ENCODE results near the gene MBP. TPM values are rescaled to one million over a fixed set of nuclear protein-coding genes. Genes with fewer than 3 reads are reported as not detected.

The MBP gene
- total RNA-seq, 4 donors from 2014 or later = 44.0 to 68.0 (median 60.2) TPM

- Histone ChIP-seq H3K9me3 (no peaks in the 10 kb centered on the region), H3K36me3 (no peaks in the 10 kb centered on the region), H3K27ac (peak overlapping the region in 1 of 3 donors; percentile 57), H3K4me3 (replicated peaks in 1 of 3) (no peak overlapping the region), H3K27me3 (no peaks in the 10 kb centered on the region), H3K4me1 (peaks cover 27 to 53% of the 10 kb centered on the region in 2 donors)
- intact Hi-C loops (cut with DNase I) = no loop called here
- TF ChIP-seq CTCF (IDR thresholded peaks at IDR 0.05) (no peak), POLR2A (IDR thresholded peaks at IDR 0.05) (no peak)
- DNase-seq = no peak
- 81 to 96% methylated on average over 3 of the region's 3 CpGs for whole genome bisulfite sequencing, 2 donors
These were observed 46.5 kb downstream of the MBP start for GRCh38 chr18:77086034-77086433.

- Histone ChIP-seq H3K4me1 (peaks cover 27 to 45% of the 10 kb centered on the region in 2 donors), H3K9me3 (no peaks in the 10 kb centered on the region), H3K27ac (peak overlapping the region in 1 of 3 donors; percentile 34), H3K4me3 (replicated peaks in 1 of 3) (no peak overlapping the region), H3K36me3 (no peaks in the 10 kb centered on the region), H3K27me3 (no peaks in the 10 kb centered on the region)
- 68 to 74% methylated on average over 1 of the region's 1 CpG for WGBS, 2 donors
- no peak for DNase-seq
- intact Hi-C loops (cut with DNase I) = no loop called here
- TF ChIP-seq CTCF (IDR thresholded peaks at IDR 0.05) = no peak
- no peak for TF ChIP-seq POLR2A (IDR thresholded peaks at IDR 0.05)
These were observed 47.9 kb downstream of the MBP start for GRCh38 chr18:77084688-77085035.

- H3K36me3 ChIP-seq = no peaks in the 10 kb centered on the region
- no peaks in the 10 kb centered on the region for H3K27me3 ChIP-seq
- peaks cover 10 to 35% of the 10 kb centered on the region in 2 donors for H3K4me1 ChIP-seq
- H3K9me3 ChIP-seq = no peaks in the 10 kb centered on the region
- no peak overlapping the region for H3K27ac ChIP-seq
- 91 to 98% methylated on average over 6 to 9 of the region's 9 CpGs for WGBS, 2 donors
- TF ChIP-seq CTCF (IDR thresholded peaks at IDR 0.05) (no peak), POLR2A (IDR thresholded peaks at IDR 0.05) (no peak)
- no peak for DNase-seq
- intact Hi-C loops (cut with DNase I) = no loop called here
- H3K4me3 ChIP-seq (replicated peaks in 1 of 3) = no peak overlapping the region
These were observed 50.1 kb downstream of the MBP start for GRCh38 chr18:77082316-77082955.

- H3K9me3 ChIP-seq = no peaks in the 10 kb centered on the region
- H3K27ac ChIP-seq = no peak overlapping the region
- no peaks in the 10 kb centered on the region for H3K27me3 ChIP-seq
- H3K36me3 ChIP-seq = no peaks in the 10 kb centered on the region
- WGBS, 2 donors = 90 to 91% methylated on average over 2 of the region's 2 CpGs
- TF ChIP-seq POLR2A (IDR thresholded peaks at IDR 0.05) (no peak), CTCF (IDR thresholded peaks at IDR 0.05) (no peak)
- DNase-seq = no peak
- intact Hi-C loops (cut with DNase I) = no loop called here
- peaks cover 10 to 29% of the 10 kb centered on the region in 2 donors for H3K4me1 ChIP-seq
- no peak overlapping the region for H3K4me3 ChIP-seq (replicated peaks in 1 of 3)
These were observed 51.2 kb downstream of the MBP start for GRCh38 chr18:77081390-77081778.

- intact Hi-C loops (cut with DNase I) = loop anchor here (10.0 kb wide), 1 partner anchor 55 kb away; the partner anchor contains the start of gene MBP
- Histone ChIP-seq H3K36me3 (no peaks in the 10 kb centered on the region), H3K27me3 (no peaks in the 10 kb centered on the region), H3K27ac (no peak overlapping the region), H3K9me3 (no peaks in the 10 kb centered on the region), H3K4me1 (peaks cover 9 to 26% of the 10 kb centered on the region in 2 donors), H3K4me3 (replicated peaks in 1 of 3) (no peak overlapping the region)
- WGBS, 2 donors = 69 to 73% methylated on average over 12 of the region's 12 CpGs
- no peak for DNase-seq
- no peak for TF ChIP-seq CTCF (IDR thresholded peaks at IDR 0.05)
- TF ChIP-seq POLR2A (IDR thresholded peaks at IDR 0.05) = no peak
These were observed 52.5 kb downstream of the MBP start for GRCh38 chr18:77079954-77080682.

All from thyroid gland (tissue), 4 donors.